ENCODE measurements around the gene IRS2. TPM values are rescaled to one million over a fixed set of nuclear protein-coding genes. Genes with fewer than 3 reads are reported as not detected.

The IRS2 gene
- polyA plus RNA-seq, 1 donor (not counting 4 experiments of a cell fraction or from before 2014, with no cell fraction given), result 2.3 TPM

GRCh38 chr13:109730812-109731335, 55.5 kb downstream of the IRS2 start:
- no peak overlapping the region for H3K27ac ChIP-seq (ENCODE audit: control insufficient read depth, insufficient read depth, low read length)
- no peak overlapping the region for H2AFZ ChIP-seq (ENCODE audit: control insufficient read depth, low read length)
- peaks cover 10% of the 10 kb centered on the region for H3K4me1 ChIP-seq (ENCODE audit: control insufficient read depth, extremely low read depth, insufficient read depth, low read length)
- H3K4me3 ChIP-seq (ENCODE audit: control insufficient read depth in 2 of 3, extremely low read depth in 1 of 3, insufficient read depth in 2 of 3, low read depth in 1 of 3, low read length in 3 of 3), result no peak overlapping the region
- no peaks in the 10 kb centered on the region for H3K9me1 ChIP-seq (ENCODE audit: control insufficient read depth, extremely low read depth, insufficient read depth, low read length)
- H3K27me3 ChIP-seq (ENCODE audit: control insufficient read depth, extremely low read depth, insufficient read depth, low read length), result no peaks in the 10 kb centered on the region
- no peak for FAIRE-seq
- H3K4me2 ChIP-seq (ENCODE audit: control insufficient read depth, extremely low read depth, insufficient read depth, low read depth, low read length), result no peak overlapping the region
- H4K20me1 ChIP-seq (ENCODE audit: control insufficient read depth, extremely low read depth, insufficient read depth, low read length), result no peaks in the 10 kb centered on the region
- H3K9me3 ChIP-seq (ENCODE audit: control insufficient read depth, low read depth, low read length), result no peaks in the 10 kb centered on the region
- H3K9ac ChIP-seq (ENCODE audit: control insufficient read depth, extremely low read depth, insufficient read depth, low read length), result no peak overlapping the region
- no peak for DNase-seq (ENCODE audit: low read depth, low spot score)
- no peaks in the 10 kb centered on the region for H3K79me2 ChIP-seq (ENCODE audit: control insufficient read depth, insufficient read depth, low read length)
- H3K36me3 ChIP-seq (ENCODE audit: control insufficient read depth in 2 of 2, extremely low read depth in 1 of 2, insufficient read depth in 2 of 2, low read length in 2 of 2), result no peaks in the 10 kb centered on the region
- dilution Hi-C loops (cut with MboI; ENCODE audit: extremely low pct_ligation_motif_present, low sequenced_read_pairs), result no loop called here
- TF ChIP-seq CTCF (optimal IDR thresholded peaks at IDR 0.05 in 1 of 3, IDR thresholded peaks at IDR 0.05 in 1 of 3, conservative IDR thresholded peaks at IDR 0.05 in 1 of 3; ENCODE audit: extremely low read depth in 1 of 3, insufficient read depth in 2 of 3, low read length in 3 of 3) (no peak), EZH2 (IDR thresholded peaks at IDR 0.05; ENCODE audit: low read length) (no peak)

GRCh38 chr13:109728791-109729731, 57.3 kb downstream of the IRS2 start:
- Histone ChIP-seq H3K27ac (ENCODE audit: control insufficient read depth, insufficient read depth, low read length) (no peak overlapping the region), H3K9me1 (ENCODE audit: control insufficient read depth, extremely low read depth, insufficient read depth, low read length) (no peaks in the 10 kb centered on the region), H2AFZ (ENCODE audit: control insufficient read depth, low read length) (peak overlapping the region; percentile 76), H3K9ac (ENCODE audit: control insufficient read depth, extremely low read depth, insufficient read depth, low read length) (no peak overlapping the region), H3K9me3 (ENCODE audit: control insufficient read depth, low read depth, low read length) (no peaks in the 10 kb centered on the region), H3K36me3 (ENCODE audit: control insufficient read depth in 2 of 2, extremely low read depth in 1 of 2, insufficient read depth in 2 of 2, low read length in 2 of 2) (no peaks in the 10 kb centered on the region), H3K4me1 (ENCODE audit: control insufficient read depth, extremely low read depth, insufficient read depth, low read length) (peaks cover 10% of the 10 kb centered on the region), H3K4me3 (ENCODE audit: control insufficient read depth in 2 of 3, extremely low read depth in 1 of 3, insufficient read depth in 2 of 3, low read depth in 1 of 3, low read length in 3 of 3) (no peak overlapping the region), H3K79me2 (ENCODE audit: control insufficient read depth, insufficient read depth, low read length) (no peaks in the 10 kb centered on the region), H4K20me1 (ENCODE audit: control insufficient read depth, extremely low read depth, insufficient read depth, low read length) (no peaks in the 10 kb centered on the region), H3K27me3 (ENCODE audit: control insufficient read depth, extremely low read depth, insufficient read depth, low read length) (no peaks in the 10 kb centered on the region), H3K4me2 (ENCODE audit: control insufficient read depth, extremely low read depth, insufficient read depth, low read depth, low read length) (peak overlapping the region; percentile 65)
- DNase-seq (ENCODE audit: low read depth, low spot score) (no peak), FAIRE-seq (peak; percentile 44)
- TF ChIP-seq CTCF (optimal IDR thresholded peaks at IDR 0.05 in 1 of 3, IDR thresholded peaks at IDR 0.05 in 1 of 3, conservative IDR thresholded peaks at IDR 0.05 in 1 of 3; ENCODE audit: extremely low read depth in 1 of 3, insufficient read depth in 2 of 3, low read length in 3 of 3) (no peak), EZH2 (IDR thresholded peaks at IDR 0.05; ENCODE audit: low read length) (no peak)
- dilution Hi-C loops (cut with MboI; ENCODE audit: extremely low pct_ligation_motif_present, low sequenced_read_pairs), result no loop called here
